K562 (cell line): ENCODE data around the gene NEDD8. TPM values are rescaled to one million over a fixed set of nuclear protein-coding genes. Genes with fewer than 3 reads are reported as not detected.

Source experiments
- ATAC-seq: fragments of 200-7000 bp; cut with Tn5 transposase; 3 replicates; pipeline ENCODE4 v1.9.1; 2020; ENCODE audit warnings: moderate library complexity
- BruUV-seq: library from RNA; stranded (reverse); fragments of 400-500 nt; replicated peaks from 2 replicates; lab custom pipeline; 2021; lab: Mats Ljungman, UMichigan
- CTCF ChIA-PET: fragments of 300-600 bp; formaldehyde crosslinking; extraction: SDS; loops from one replicate; lab custom pipeline; 2021; ENCODE audit warnings: low intra/inter-chr PET ratio; lab: Yijun Ruan, JAX
- POLR2A ChIA-PET: fragments of 300-600, 350-650 bp; sonication (Branson Sonifier 250); formaldehyde crosslinking; extraction: SDS; loops from one replicate; lab custom pipeline; 2021; ENCODE audit warnings: antibody characterized with exemption, inconsistent platforms; lab: Yijun Ruan, JAX
- DNase-seq, 4 experiments: peaks; one replicate each; pipeline versions ENCODE4 v3.0.0 to v3.0.0-alpha.2; 2011 to 2018; ENCODE audit warnings: low spot score in 3 of 4, mixed read lengths in 3 of 4; ENCODE audit errors: extremely low read depth in 1 of 4
- FAIRE-seq: peaks from 2 replicates; lab custom pipeline; 2011; peaks lifted over from hg19 to GRCh38; lab: Jason Lieb, UNC
- H2AFZ ChIP-seq: 2 replicates; pipeline ENCODE4 v1.6.0; 2011; ENCODE audit warnings: low read depth, low read length, control low read depth, inconsistent platforms
- H3K27ac ChIP-seq: fragments of 200-600 bp; 3 replicates; pipeline ENCODE4 v1.8.0; 2011; ENCODE audit warnings: low read depth, mild to moderate bottlenecking, control low read depth, inconsistent platforms, low read length, moderate library complexity, mixed read lengths; ENCODE audit errors: extremely low read depth
- H3K27me3 ChIP-seq, 2 experiments: fragments of 300-600 bp in 1 of 2; 2 replicates in 1 of 2; 3 replicates in 1 of 2; pipeline versions ENCODE4 v1.6.0 to v1.8.0; 2011; ENCODE audit warnings: inconsistent platforms in 2 of 2, low read length in 2 of 2, mild to moderate bottlenecking in 1 of 2, mixed read lengths in 1 of 2, moderate library complexity in 1 of 2; ENCODE audit not compliant: control insufficient read depth in 2 of 2, insufficient read depth in 2 of 2
- H3K36me3 ChIP-seq: fragments of 300-600 bp; 3 replicates; pipeline ENCODE4 v1.8.0; 2011; ENCODE audit warnings: mild to moderate bottlenecking, low read length, inconsistent platforms; ENCODE audit not compliant: control insufficient read depth, insufficient read depth
- H3K4me1 ChIP-seq, 2 experiments: fragments of 200-600 bp in 1 of 2; replicated peaks in 1 of 2; 2 replicates in 1 of 2; 3 replicates in 1 of 2; pipeline versions ENCODE4 v1.5.1 to v1.8.0; 2011; ENCODE audit warnings: inconsistent platforms in 2 of 2, low read length in 2 of 2, mild to moderate bottlenecking in 1 of 2, mixed read lengths in 1 of 2, moderate library complexity in 1 of 2; ENCODE audit not compliant: control insufficient read depth in 2 of 2, insufficient read depth in 2 of 2
- H3K4me2 ChIP-seq: 2 replicates; pipeline ENCODE4 v1.6.1; 2011; ENCODE audit warnings: low read length, control low read depth, inconsistent platforms, mixed read lengths; ENCODE audit not compliant: insufficient read depth
- H3K4me3 ChIP-seq: fragments of 200-600 bp; sonication (generic), shearing (Covaris generic); 2 replicates; pipeline ENCODE4 v1.5.1; 2016; ENCODE audit warnings: control low read depth, inconsistent platforms
- H3K79me2 ChIP-seq: fragments of 200-600 bp; 3 replicates; pipeline ENCODE4 v1.8.0; 2011; ENCODE audit warnings: low read length, inconsistent platforms; ENCODE audit not compliant: control insufficient read depth, insufficient read depth
- H3K9ac ChIP-seq, 2 experiments: 2 replicates each; pipeline versions ENCODE4 v1.6.0 to v1.6.1; 2011; ENCODE audit warnings: low read depth in 2 of 2, low read length in 2 of 2, control low read depth in 1 of 2, inconsistent platforms in 1 of 2, mild to moderate bottlenecking in 1 of 2, mixed read lengths in 1 of 2; ENCODE audit not compliant: insufficient read depth in 1 of 2
- H3K9me1 ChIP-seq: one replicate; pipeline ENCODE4 v1.6.0; 2011; ENCODE audit warnings: inconsistent platforms, mild to moderate bottlenecking, low read length, moderate library complexity; ENCODE audit not compliant: control insufficient read depth, insufficient read depth
- H3K9me3 ChIP-seq: replicated peaks from 2 replicates; pipeline ENCODE4 v1.5.1; 2011; ENCODE audit warnings: low read depth, low read length, inconsistent platforms; ENCODE audit not compliant: control insufficient read depth, insufficient read depth
- H4K20me1 ChIP-seq: replicated peaks from 2 replicates; pipeline ENCODE4 v1.6.1; 2011; ENCODE audit warnings: low read length, inconsistent platforms, mixed read lengths; ENCODE audit not compliant: control insufficient read depth, insufficient read depth
- ARID4B ChIP-seq: sonication (generic); formaldehyde crosslinking; IDR thresholded peaks from 2 replicates; pipeline ENCODE4 v1.8.0; 2022; ENCODE audit warnings: mild to moderate bottlenecking, missing genetic modification reagents
- CBFA2T2 ChIP-seq: fragments of 450-650 bp; conservative IDR thresholded peaks from 2 replicates; pipeline ENCODE4 v1.6.1; 2017; ENCODE audit warnings: mild to moderate bottlenecking
- CREM ChIP-seq: IDR thresholded peaks from 2 replicates; pipeline ENCODE4 v1.6.1; 2014; ENCODE audit warnings: antibody characterized with exemption, low read depth
- ETV5 ChIP-seq: sonication (generic); formaldehyde crosslinking; IDR thresholded peaks from 2 replicates; pipeline ENCODE4 v1.4.0; 2020; ENCODE audit warnings: low read depth, mild to moderate bottlenecking, missing genetic modification reagents
- GTF2F1 ChIP-seq: IDR thresholded peaks from 2 replicates; pipeline ENCODE4 v1.6.1; 2011; ENCODE audit warnings: low read depth, low read length, improper control_type of control experiment
- NFE2 ChIP-seq: IDR thresholded peaks from 2 replicates; pipeline ENCODE4 v1.6.1; 2014; ENCODE audit warnings: antibody characterized with exemption, low read depth
- TRIM28 ChIP-seq: fragments of 450-650 bp; IDR thresholded peaks from 2 replicates; pipeline ENCODE4 v1.6.1; 2017
- ZNF263 ChIP-seq: sonication (generic); formaldehyde crosslinking; IDR thresholded peaks from 2 replicates; pipeline ENCODE4 v1.8.0; 2022; ENCODE audit warnings: mild to moderate bottlenecking, missing genetic modification reagents, borderline replicate concordance
- WGBS: fragments of 100-300 bp; shearing (Covaris generic); methylation state at CpG from one replicate; pipeline ENCODE4 v1.1.6; 2016; ENCODE audit warnings: low coverage, mixed read lengths; ENCODE audit not compliant: insufficient coverage; ENCODE audit errors: missing lambda C conversion rate; 5-methylcytosine and 5-hydroxymethylcytosine counted together
- in situ Hi-C: fragments of 300-500 bp; cut with MboI; formaldehyde crosslinking; loops from 4 replicates; pipeline ENCODE4 v1.15.0; 2018; ENCODE audit warnings: inconsistent platforms, mixed read lengths
- intact Hi-C: fragments of 100-400 bp; cut with micrococcal nuclease; formaldehyde crosslinking; loops from 2 replicates; pipeline ENCODE4 v1.14.2; 2022
- polyA plus RNA-seq, 8 experiments: library from polyadenylated mRNA; depleted of rRNA in 4 of 8; stranded (reverse) in 5 of 8; unstranded in 3 of 8; fragments of >200 nt; fragmentation: Nextera tagmentation in 2 of 8; fragmentation: Illumina TruSeq in 1 of 8; extraction: Ambion mirVana in 2 of 8; extraction: Trizol in 1 of 8; gene quantifications; 2 replicates each; pipeline versions ENCODE4 v1.2.1 to v1.2.3, GENCODE V29; 2011 to 2014; ENCODE audit warnings: inconsistent platforms in 1 of 8, missing spikeins in 1 of 8
- total RNA-seq, 7 experiments: library from RNA; depleted of rRNA in 6 of 7; stranded (reverse); fragments of >200 nt in 6 of 7; fragmentation: Illumina TruSeq in 2 of 7; extraction: Trizol in 2 of 7; gene quantifications; 2 replicates each; pipeline versions ENCODE4 v1.2.1 to v1.2.3, GENCODE V29; 2011 to 2021; ENCODE audit warnings: low replicate concordance in 1 of 7
- TF ChIP-seq, protein P1 (sequence below): fragments of 450-650 bp; formaldehyde crosslinking; IDR thresholded peaks from 2 replicates; pipeline ENCODE4 v1.4.0; 2020; ENCODE audit warnings: mild to moderate bottlenecking, moderate library complexity

The NEDD8 gene
- total and polyA plus RNA-seq, 9 of the 15 experiments (the other 6 are each of a cell fraction or from before 2014, with no cell fraction given): 142 to 691 (median 260) TPM

DNA sequence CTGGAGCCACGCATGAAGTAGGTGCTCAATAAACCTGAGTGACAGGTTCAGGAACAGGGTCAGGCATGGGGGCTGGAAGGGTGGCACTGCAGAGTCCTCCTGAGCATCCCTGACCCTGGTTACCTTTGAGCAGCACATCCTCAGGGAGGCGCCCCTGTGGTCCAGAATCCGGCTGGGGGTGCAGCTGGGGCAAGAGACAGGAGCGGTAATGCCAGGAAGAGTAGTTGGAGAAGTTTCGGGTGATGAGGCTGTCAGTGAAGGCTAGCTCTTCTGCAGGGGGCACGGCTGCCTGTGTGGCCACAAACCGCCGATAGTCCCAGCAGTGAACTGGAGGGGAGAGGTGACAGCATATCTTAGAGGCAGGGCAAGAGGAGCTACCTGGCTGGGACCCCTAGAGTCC is 37.2 kb upstream of the NEDD8 start:
- H4K20me1 ChIP-seq: no peaks in the 10 kb centered on the region; the same call in 1 of the 2 replicates
- peaks cover 17 to 22% of the 10 kb centered on the region in 2 experiments; a peak in 4 of 5 replicates for H3K4me1 ChIP-seq
- no peaks in the 10 kb centered on the region for H3K9me1 ChIP-seq
- no peaks in the 10 kb centered on the region for H3K27me3 ChIP-seq
- POLR2A ChIA-PET: interaction anchor here (0.7 to 1.2 kb wide), 4 partner anchors 8 to 28 kb away, joined by 3 to 4 read pairs (median 4); partner anchors contain the start of gene TINF2
- in situ Hi-C loops (no loop called here), intact Hi-C loops (no loop called here)
- H3K36me3 ChIP-seq: no peaks in the 10 kb centered on the region
- H2AFZ ChIP-seq: no peak overlapping the region
- no peak overlapping the region for H3K27ac ChIP-seq
- no peak overlapping the region for H3K4me2 ChIP-seq
- H3K9me3 ChIP-seq: no peaks in the 10 kb centered on the region
- 81% methylated on average over 4 of the region's 8 CpGs for WGBS
- TF ChIP-seq ZNF263 (CRISPR knock-in tag) (no peak), CREM (no peak), GTF2F1 (no peak), ARID4B (CRISPR knock-in tag) (no peak), ETV5 (no peak), NFE2 (no peak), CBFA2T2 (no peak), TRIM28 (no peak)
- TF ChIP-seq, protein P1, sequence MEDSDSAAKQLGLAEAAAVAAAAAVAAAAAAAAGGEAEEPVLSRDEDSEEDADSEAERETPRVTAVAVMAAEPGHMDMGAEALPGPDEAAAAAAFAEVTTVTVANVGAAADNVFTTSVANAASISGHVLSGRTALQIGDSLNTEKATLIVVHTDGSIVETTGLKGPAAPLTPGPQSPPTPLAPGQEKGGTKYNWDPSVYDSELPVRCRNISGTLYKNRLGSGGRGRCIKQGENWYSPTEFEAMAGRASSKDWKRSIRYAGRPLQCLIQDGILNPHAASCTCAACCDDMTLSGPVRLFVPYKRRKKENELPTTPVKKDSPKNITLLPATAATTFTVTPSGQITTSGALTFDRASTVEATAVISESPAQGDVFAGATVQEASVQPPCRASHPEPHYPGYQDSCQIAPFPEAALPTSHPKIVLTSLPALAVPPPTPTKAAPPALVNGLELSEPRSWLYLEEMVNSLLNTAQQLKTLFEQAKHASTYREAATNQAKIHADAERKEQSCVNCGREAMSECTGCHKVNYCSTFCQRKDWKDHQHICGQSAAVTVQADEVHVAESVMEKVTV (CRISPR knock-in tag): no peak
- H3K4me3 ChIP-seq: no peak overlapping the region
- ATAC-seq (no peak), DNase-seq (no peak), FAIRE-seq (no peak)
- BruUV-seq: no TSS peak
- peaks cover 9% of the 10 kb centered on the region; the same call in 1 of the 3 replicates for H3K79me2 ChIP-seq
- CTCF ChIA-PET: no interaction called here
- no peak overlapping the region for H3K9ac ChIP-seq
